Activated CD4-positive, alpha-beta T cell treated with anti-CD3 and anti-CD28 coated beads for 24 hours (primary cell): ENCODE measurements around the gene PRSS1.
"Not testable (repeated sequence)": the region's sequence is repeated elsewhere in the genome, so short reads cannot be mapped to it uniquely, and the experiment has no call there.

Source experiments
- DNase-seq, 2 donors: peaks; one replicate each; pipeline ENCODE4 v3.0.0-alpha.2; 2020; ENCODE audit warnings: low read depth in 2 of 2

The PRSS1 gene

DNA sequence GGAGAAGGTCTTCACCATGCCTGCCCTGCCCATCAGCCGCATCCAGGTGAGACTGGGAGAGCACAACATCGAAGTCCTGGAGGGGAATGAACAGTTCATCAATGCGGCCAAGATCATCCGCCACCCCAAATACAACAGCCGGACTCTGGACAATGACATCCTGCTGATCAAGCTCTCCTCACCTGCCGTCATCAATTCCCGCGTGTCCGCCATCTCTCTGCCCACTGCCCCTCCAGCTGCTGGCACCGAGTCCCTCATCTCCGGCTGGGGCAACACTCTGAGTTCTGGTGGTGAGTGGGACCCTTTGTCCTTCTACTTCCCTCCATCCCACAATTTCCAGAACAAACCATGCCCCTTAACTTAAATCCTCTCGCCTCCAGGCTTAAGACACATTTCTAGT, 24.0 kb downstream of the PRSS1 start:
- no peak for DNase-seq

- no peak for DNase-seq
Observed at GRCh38 chr7:142773937-142774744, 24.9 kb downstream of the PRSS1 start.

DNA sequence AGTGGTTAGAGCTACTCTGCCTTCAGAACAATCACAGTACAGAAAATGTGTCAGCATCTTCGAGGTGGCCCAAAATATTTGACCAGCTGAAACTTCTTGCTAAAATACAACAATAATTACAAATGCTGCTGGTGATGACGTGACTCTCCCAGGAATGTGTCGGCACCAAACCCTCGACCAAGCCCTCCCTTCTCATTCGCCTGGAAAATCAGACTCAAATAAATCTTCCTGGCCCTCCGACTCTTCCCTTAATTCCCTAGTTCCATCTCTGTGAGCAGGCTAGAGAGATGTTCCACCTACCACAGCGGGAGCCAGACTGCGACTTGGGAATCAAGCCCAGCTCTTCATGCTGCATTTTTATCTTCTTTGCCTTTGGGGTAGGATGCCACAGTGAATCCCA, 25.6 kb downstream of the PRSS1 start:
- DNase-seq = no peak

GRCh38 chr7:142775351-142776115, 26.3 kb downstream of the PRSS1 start:
- not testable (repeated sequence) for DNase-seq

DNA sequence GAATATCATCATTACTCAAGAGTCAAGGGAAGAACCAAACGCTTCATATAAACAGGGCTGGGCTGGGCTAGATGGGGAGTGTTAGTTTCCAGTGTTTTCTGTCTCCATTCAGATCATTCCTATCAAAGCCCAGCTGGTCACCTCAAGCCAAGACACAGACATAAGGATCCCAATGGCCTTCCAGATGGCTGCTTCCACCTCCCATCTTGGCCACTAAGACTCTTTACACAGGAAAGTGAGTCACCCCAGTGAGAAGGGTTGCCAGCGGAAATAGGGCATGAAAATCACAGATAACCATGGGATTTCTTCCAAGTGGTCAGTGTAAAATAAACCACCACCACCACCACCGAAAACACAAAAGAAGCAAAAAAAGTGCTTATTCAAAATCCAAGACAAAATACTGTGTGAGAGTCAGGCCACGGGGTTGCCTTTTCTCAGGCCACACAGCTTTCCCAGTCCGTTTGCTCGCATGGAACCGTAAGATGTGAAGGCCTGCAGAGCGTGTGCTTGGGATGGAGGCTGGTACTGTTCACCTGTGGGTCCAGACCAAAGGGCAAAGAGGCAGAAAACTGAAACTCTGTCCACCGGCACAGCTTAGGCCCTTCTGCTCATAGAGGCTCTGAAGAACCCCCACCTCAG, 27.1 kb downstream of the PRSS1 start:
- no peak for DNase-seq

- not testable (repeated sequence) for DNase-seq
Observed at GRCh38 chr7:142776845-142777225, 27.6 kb downstream of the PRSS1 start.

DNA sequence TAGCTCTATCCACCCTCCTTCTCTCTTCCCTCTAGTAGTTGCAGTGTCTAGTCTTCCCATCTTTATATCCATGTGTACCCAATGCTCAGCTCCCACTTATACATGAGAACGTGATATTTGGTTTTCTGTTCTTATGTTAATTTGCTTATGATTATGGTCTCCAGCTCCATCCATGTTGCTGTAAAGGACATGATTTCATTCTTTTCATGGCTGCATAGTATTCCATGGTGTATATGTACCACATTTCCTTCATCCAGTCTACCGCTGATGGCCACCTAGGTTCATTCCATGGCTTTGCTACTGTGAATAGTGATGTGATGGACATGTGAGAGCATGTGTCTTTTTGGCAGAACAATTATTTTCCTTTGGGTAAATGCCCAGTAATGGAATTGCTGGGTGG, 28.0 kb downstream of the PRSS1 start:
- DNase-seq = no peak

GRCh38 chr7:142782922-142783900, 33.9 kb downstream of the PRSS1 start:
- DNase-seq = peak in 1 of 2 donors; percentile 67

- DNase-seq = no peak
Observed at GRCh38 chr7:142784096-142784495, 34.8 kb downstream of the PRSS1 start.

DNA sequence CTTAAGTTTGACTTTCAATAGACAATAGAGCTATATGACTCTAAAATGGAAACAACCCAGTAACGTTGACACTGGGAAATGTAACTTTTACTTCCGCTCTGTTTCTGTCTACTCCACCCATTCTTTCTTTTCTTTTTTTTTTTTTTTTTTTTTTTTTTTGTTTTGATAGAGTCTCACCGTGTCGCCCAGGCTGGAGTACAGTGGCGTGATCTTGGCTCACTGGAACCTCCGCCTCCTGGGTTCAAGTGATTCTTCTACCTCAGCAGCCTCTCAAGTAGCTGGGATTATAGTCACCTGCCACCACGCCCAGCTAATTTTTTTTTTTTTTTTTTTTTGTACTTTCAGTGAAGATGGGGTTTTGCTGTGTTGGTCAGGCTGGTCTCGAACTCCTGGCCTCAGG, 35.4 kb downstream of the PRSS1 start:
- no peak for DNase-seq

- DNase-seq = peak in 1 of 2 donors; percentile 50
Observed at GRCh38 chr7:142785841-142786250, 36.6 kb downstream of the PRSS1 start.

- no peak for DNase-seq
Observed at GRCh38 chr7:142787034-142787768, 37.9 kb downstream of the PRSS1 start.

- DNase-seq = no peak
Observed at GRCh38 chr7:142787783-142788182, 38.5 kb downstream of the PRSS1 start.

DNA sequence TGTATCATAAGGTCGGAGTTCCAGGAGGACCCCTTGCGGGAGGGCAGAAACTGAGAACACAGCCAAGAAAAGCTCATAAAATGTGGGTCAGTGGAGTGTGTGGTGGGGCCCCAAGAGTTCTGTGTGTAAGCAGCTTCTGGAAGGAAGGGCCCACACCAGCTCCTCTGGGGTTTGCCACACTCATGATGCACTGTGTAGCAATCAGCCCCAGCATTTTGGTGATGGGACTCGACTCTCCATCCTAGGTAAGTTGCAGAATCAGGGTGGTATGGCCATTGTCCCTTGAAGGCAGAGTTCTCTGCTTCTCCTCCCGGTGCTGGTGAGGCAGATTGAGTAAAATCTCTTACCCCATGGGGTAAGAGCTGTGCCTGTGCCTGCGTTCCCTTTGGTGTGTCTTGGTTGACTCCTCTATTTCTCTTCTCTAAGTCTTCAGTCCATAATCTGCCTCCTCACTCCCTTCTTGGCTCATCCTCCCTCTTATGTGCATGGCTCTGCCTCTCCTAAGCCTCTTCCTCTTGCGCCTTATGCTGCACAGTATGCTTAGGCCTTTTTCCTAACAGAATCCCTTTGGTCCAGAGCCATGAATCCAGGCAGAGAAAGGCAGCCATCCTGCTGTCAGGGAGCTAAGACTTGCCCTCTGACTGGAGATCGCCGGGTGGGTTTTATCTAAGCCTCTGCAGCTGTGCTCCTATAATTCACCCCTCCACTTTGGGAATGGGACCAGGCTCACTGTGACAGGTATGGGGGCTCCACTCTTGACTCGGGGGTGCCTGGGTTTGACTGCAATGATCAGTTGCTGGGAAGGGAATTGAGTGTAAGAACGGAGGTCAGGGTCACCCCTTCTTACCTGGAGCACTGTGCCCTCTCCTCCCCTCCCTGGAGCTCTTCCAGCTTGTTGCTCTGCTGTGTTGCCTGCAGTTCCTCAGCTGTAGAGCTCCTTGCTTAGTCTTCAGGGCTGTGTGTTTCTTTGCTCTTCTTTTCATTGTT, 39.3 kb downstream of the PRSS1 start:
- DNase-seq = no peak

GRCh38 chr7:142789441-142789840, 40.2 kb downstream of the PRSS1 start:
- no peak for DNase-seq

- DNase-seq = no peak
Observed at GRCh38 chr7:142790056-142790455, 40.8 kb downstream of the PRSS1 start.

DNA sequence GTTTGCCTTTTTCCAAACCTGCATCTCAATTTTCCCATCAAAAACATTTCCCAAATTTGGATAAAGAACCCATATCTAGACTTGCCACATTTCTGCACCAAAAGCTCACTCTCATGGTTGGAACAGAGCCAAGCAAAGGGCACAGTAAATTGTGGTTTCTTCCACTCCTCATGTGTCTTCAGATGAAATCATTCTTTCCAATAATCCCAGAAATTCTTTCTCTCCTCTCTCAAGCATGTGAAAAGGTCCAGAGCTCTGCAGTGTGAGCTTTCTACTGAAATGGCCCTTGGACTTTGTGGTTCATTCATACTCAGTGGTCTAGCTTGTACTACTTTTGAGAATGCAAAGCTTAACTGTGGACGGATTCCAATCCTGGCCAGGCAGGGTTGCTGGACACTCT, 41.3 kb downstream of the PRSS1 start:
- DNase-seq = no peak

DNA sequence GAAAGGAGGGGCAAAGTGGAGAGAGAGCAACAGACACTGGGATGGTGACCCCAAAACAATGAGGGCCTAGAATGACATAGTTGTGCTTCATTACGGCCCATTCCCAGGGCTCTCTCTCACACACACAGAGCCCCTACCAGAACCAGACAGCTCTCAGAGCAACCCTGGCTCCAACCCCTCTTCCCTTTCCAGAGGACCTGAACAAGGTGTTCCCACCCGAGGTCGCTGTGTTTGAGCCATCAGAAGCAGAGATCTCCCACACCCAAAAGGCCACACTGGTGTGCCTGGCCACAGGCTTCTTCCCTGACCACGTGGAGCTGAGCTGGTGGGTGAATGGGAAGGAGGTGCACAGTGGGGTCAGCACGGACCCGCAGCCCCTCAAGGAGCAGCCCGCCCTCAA, 42.2 kb downstream of the PRSS1 start:
- no peak for DNase-seq

GRCh38 chr7:142792129-142792528, 42.9 kb downstream of the PRSS1 start:
- no peak for DNase-seq

DNA sequence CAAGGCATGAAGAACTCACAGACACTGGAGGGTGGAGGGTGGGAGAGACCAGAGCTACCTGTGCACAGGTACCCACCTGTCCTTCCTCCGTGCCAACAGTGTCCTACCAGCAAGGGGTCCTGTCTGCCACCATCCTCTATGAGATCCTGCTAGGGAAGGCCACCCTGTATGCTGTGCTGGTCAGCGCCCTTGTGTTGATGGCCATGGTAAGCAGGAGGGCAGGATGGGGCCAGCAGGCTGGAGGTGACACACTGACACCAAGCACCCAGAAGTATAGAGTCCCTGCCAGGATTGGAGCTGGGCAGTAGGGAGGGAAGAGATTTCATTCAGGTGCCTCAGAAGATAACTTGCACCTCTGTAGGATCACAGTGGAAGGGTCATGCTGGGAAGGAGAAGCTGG, 43.3 kb downstream of the PRSS1 start:
- DNase-seq = no peak
